Measurements from ENCODE around the gene KATNB1.

The KATNB1 gene

DNA sequence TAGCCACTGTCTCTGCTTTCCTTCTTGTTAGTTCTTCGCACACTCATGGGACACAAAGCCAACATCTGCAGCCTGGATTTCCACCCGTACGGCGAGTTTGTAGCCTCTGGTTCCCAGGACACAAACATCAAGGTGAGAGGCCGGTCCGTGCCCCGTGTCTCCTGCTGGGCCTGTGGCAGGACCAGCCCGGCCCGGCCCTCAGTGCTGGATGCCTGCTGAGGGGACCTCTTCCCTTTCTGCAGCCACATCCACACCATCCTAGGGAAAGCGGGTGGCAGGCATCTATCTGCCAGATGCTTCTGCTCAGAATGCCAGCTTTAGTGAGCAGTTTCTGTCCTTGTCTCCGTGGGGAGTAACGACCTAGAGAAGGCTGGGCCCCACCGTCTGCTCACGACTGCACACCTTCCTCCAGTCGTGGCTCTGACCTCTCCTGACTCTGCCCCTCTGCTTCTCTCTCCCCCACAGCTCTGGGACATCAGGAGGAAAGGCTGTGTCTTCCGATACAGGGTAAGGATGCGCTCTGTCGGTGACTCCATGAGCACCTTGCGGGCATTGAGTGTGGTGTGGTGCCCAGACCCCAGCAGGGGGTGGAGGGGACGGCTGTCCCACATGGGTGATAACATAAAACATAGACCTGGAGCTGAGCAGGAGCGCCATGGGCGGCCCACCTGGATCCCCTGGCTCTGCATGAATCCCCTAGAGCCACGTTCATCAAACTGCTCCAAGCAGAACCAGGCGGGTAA, 15.4 kb downstream of the KATNB1 start:
- ChIA-PET CTCF (interaction anchor here (0.9 to 1.3 kb wide), 3 partner anchors 9 to 31 kb away, joined by 3 read pairs; no protein-coding TSS in a partner anchor), POLR2A (no interaction called here)
- H3K4me3 ChIP-seq (ENCODE audit: low read depth, low read length) = no peak overlapping the region
- TF ChIP-seq, protein P1, sequence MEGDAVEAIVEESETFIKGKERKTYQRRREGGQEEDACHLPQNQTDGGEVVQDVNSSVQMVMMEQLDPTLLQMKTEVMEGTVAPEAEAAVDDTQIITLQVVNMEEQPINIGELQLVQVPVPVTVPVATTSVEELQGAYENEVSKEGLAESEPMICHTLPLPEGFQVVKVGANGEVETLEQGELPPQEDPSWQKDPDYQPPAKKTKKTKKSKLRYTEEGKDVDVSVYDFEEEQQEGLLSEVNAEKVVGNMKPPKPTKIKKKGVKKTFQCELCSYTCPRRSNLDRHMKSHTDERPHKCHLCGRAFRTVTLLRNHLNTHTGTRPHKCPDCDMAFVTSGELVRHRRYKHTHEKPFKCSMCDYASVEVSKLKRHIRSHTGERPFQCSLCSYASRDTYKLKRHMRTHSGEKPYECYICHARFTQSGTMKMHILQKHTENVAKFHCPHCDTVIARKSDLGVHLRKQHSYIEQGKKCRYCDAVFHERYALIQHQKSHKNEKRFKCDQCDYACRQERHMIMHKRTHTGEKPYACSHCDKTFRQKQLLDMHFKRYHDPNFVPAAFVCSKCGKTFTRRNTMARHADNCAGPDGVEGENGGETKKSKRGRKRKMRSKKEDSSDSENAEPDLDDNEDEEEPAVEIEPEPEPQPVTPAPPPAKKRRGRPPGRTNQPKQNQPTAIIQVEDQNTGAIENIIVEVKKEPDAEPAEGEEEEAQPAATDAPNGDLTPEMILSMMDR (IDR thresholded peaks at IDR 0.05; ENCODE audit: insufficient read depth, low read length, missing control alignments) = no peak
- DNase-seq (ENCODE audit: low read depth, low spot score) = no peak

DNA sequence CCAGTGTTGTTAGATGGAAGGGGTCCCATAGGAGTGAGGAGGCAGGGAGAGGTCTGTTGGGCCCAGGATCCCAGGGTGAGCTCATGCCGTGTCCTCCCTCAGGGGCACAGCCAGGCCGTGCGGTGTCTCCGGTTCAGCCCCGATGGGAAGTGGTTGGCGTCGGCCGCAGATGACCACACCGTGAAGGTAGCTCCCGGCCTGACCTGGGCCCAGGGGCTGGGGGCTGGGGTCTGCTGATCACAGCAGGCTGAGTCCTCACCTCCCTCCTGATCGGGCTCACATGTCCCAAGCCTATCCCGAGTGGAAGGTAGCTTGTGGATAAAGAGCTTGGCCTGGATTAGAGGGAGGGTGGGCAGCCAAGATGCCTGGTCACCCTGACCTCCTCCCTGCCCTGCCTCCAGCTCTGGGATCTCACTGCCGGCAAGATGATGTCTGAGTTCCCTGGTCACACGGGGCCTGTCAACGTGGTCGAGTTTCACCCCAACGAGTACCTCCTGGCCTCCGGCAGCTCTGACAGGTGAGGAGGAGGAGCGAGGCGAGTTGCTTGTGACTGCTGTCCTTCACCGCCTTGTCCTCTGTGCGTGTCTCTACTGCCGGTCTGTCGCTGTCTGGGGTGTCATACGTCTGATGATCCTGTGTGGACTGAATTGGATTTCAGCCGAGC, 16.1 kb downstream of the KATNB1 start:
- TF ChIP-seq, protein P1 (IDR thresholded peaks at IDR 0.05; ENCODE audit: insufficient read depth, low read length, missing control alignments) = no peak
- ChIA-PET POLR2A (no interaction called here), CTCF (interaction anchor here (0.9 to 1.1 kb wide), 3 partner anchors 9 to 30 kb away, joined by 3 read pairs; no protein-coding TSS in a partner anchor)
- no peak for DNase-seq (ENCODE audit: low read depth, low spot score)
- H3K4me3 ChIP-seq (ENCODE audit: low read depth, low read length) = no peak overlapping the region

DNA sequence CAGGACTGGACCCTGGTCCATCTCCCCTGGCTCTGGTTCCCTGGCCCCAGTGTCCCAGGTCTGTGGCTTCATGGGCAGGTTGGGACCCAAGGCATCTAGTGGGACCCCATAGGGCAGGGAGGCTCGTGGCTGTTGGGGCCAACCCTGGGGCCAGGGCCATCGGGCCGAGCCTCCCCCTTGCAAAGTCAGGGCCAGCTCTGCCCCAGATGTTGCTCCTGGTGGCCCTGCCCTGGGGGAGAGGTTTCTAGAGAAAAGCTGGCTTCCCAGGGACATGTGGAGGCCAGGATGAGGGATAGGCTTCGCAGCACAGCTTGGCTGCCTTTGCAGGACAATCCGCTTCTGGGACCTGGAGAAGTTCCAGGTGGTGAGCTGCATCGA, 16.6 kb downstream of the KATNB1 start:
- no peak overlapping the region for H3K4me3 ChIP-seq (ENCODE audit: low read depth, low read length)
- TF ChIP-seq, protein P1 (IDR thresholded peaks at IDR 0.05; ENCODE audit: insufficient read depth, low read length, missing control alignments) = no peak
- DNase-seq (ENCODE audit: low read depth, low spot score) = no peak
- CTCF ChIA-PET = interaction anchor here (0.9 to 1.1 kb wide), 3 partner anchors 10 to 30 kb away, joined by 3 read pairs; no protein-coding TSS in a partner anchor
- POLR2A ChIA-PET = no interaction called here

DNA sequence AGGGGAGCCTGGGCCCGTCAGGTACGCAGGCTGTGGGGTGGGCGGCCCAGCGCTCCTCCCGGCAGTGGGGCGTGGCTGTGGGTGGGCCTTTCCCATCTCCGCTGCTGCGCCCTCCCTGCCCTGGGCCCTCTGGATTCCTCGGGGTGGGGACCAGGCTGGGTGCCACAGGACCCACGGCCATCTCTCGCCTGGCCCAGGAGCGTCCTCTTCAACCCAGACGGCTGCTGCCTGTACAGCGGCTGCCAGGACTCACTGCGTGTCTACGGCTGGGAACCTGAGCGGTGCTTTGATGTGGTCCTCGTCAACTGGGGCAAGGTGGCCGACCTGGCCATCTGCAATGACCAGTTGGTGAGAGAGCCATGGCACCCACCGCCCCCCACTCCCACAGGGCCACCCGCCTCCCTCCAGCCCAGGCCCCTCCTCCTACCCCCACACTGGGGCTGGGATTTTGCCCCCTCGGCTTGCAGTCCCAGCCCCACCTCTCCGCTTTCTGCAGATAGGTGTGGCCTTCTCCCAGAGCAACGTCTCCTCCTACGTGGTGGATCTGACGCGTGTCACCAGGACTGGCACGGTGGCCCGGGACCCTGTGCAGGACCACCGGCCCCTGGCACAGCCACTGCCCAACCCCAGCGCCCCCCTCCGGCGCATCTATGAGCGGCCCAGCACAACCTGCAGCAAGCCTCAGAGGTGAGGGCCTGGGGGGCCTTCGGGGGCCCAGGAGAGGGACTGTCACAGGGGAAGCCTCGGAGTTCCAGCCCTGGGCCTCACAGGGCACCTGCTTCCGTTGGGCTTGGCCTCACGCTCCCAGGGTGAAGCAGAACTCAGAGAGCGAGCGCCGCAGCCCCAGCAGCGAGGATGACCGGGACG, 17.2 kb downstream of the KATNB1 start:
- ChIA-PET CTCF (interaction anchor here (1.0 kb wide), 1 partner anchor 10 kb away, joined by 3 read pairs; no protein-coding TSS in a partner anchor), POLR2A (no interaction called here)
- TF ChIP-seq, protein P1 (IDR thresholded peaks at IDR 0.05; ENCODE audit: insufficient read depth, low read length, missing control alignments) = no peak
- no peak for DNase-seq (ENCODE audit: low read depth, low spot score)
- no peak overlapping the region for H3K4me3 ChIP-seq (ENCODE audit: low read depth, low read length)

DNA sequence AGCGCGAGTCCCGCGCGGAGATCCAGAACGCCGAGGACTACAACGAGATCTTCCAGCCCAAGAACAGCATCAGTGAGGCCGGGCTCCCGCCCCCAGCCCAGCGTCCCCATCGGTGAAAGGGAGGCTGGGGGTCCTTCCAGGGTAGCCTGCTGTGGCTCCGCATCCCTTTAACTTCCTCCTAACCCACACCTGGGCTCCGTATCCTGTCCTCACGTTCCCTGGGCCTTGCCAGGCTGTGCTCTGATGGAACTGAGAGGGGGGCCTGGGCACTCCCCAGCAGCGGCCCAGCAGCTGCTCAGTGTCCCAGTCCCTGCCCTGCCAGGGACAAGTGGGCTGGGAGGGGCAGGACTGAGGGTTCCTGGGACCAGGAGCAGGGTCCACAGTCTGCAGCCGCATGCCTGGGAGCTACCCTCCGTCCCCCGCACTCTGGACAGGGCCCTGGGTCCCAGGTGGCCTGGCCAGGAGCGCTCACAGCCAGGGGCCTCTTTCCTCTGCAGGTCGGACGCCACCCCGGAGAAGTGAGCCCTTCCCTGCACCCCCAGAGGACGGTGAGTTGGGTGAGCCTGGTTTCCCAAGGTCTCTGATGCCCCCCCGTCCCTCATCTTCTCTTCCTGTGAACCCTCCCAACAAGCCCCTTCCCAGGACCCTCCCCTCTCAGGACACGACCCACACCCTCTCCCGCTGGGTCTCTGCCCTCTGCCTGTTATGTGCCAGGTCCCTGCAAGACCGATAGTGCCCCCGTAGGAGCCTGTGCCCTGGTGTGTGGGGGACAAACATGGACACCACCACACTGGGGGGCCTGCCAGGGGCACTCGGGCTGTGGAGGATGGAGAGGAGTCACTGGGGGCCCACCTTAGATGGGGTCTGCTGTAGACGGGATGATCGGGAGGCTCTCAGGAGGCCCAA, 18.1 kb downstream of the KATNB1 start:
- H3K4me3 ChIP-seq (ENCODE audit: low read depth, low read length) = no peak overlapping the region
- ChIA-PET POLR2A (no interaction called here), CTCF (no interaction called here)
- no peak for DNase-seq (ENCODE audit: low read depth, low spot score)
- TF ChIP-seq, protein P1 (IDR thresholded peaks at IDR 0.05; ENCODE audit: insufficient read depth, low read length, missing control alignments) = no peak

Data from AG04449 (cell line).